ENCODE data around the gene BCL2A1. TPM values are rescaled to one million over a fixed set of nuclear protein-coding genes. Genes with fewer than 3 reads are reported as not detected.
"Not testable (repeated sequence)": the region's sequence is repeated elsewhere in the genome, so short reads cannot be mapped to it uniquely, and the experiment has no call there.

The BCL2A1 gene
- total RNA-seq, 4 donors from 2014 or later, result 0.84 to 1.3 TPM; not detected in 2

- DNase-seq (ENCODE audit: low spot score in 2 of 2), result no peak
- intact Hi-C loops (cut with DNase I; ENCODE audit: low total_unique reads), result no loop called here
- 82 to 84% methylated on average over 7 of the region's 7 CpGs for WGBS, 2 donors
- no peak overlapping the region for H3K4me3 ChIP-seq (ENCODE audit: low read depth, poor library complexity, severe bottlenecking)
- TF ChIP-seq, protein P1, sequence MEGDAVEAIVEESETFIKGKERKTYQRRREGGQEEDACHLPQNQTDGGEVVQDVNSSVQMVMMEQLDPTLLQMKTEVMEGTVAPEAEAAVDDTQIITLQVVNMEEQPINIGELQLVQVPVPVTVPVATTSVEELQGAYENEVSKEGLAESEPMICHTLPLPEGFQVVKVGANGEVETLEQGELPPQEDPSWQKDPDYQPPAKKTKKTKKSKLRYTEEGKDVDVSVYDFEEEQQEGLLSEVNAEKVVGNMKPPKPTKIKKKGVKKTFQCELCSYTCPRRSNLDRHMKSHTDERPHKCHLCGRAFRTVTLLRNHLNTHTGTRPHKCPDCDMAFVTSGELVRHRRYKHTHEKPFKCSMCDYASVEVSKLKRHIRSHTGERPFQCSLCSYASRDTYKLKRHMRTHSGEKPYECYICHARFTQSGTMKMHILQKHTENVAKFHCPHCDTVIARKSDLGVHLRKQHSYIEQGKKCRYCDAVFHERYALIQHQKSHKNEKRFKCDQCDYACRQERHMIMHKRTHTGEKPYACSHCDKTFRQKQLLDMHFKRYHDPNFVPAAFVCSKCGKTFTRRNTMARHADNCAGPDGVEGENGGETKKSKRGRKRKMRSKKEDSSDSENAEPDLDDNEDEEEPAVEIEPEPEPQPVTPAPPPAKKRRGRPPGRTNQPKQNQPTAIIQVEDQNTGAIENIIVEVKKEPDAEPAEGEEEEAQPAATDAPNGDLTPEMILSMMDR (IDR thresholded peaks at IDR 0.05), result no peak
These were observed 4.2 kb downstream of the BCL2A1 start for GRCh38 chr15:79966634-79967297.

DNA sequence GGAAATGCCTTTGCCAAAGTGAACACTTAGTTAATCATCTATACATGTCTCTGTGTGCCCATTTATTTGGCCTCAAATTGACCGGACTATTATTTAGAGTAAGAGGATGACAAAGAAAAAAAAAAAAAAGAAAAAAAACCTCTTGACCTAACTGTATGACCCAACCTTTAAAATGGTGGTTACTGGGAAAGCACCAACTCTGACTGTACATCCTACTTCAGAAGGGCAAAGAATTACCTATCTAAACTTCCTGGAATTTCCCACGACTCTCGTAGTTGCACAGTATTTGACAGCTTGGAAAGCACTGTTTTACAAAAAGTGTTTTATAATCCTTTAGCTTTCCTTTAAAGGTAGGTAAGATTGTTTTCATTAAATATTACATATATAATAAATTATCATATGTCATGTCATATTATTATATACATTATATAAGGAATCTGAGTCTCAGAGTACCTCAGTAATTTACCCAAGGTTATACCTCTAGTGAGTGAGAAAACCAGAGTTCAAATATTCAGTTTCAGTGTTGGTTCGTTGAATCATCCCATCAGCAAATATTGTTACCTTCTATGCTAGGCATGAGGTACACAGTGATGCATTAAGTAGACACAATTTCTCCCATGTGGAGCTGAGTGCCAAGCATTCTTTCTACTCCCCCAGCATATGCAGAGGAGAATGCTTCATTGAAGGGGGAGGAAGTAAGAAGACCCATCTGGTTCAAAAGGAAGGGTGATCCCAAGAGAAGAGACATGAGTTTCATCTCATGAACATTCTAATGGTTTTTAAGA lies 5.0 kb downstream of the BCL2A1 start:
- DNase-seq (ENCODE audit: low spot score in 2 of 2), result no peak
- intact Hi-C loops (cut with DNase I; ENCODE audit: low total_unique reads), result no loop called here
- 66 to 72% methylated on average over 4 of the region's 4 CpGs for WGBS, 2 donors
- TF ChIP-seq POLR2A (IDR thresholded peaks at IDR 0.05), result no peak
- TF ChIP-seq, protein P1 (IDR thresholded peaks at IDR 0.05), result no peak
- no peak overlapping the region for H3K4me3 ChIP-seq (ENCODE audit: low read depth, poor library complexity, severe bottlenecking)

- DNase-seq (ENCODE audit: low spot score in 2 of 2), result no peak
- intact Hi-C loops (cut with DNase I; ENCODE audit: low total_unique reads), result no loop called here
- TF ChIP-seq, protein P1 (IDR thresholded peaks at IDR 0.05), result no peak
- TF ChIP-seq POLR2A (IDR thresholded peaks at IDR 0.05), result no peak
- WGBS, 2 donors, result 89 to 93% methylated on average over 6 of the region's 6 CpGs
- H3K4me3 ChIP-seq (ENCODE audit: low read depth, poor library complexity, severe bottlenecking), result no peak overlapping the region
These were observed 6.7 kb downstream of the BCL2A1 start for GRCh38 chr15:79964232-79964805.

- 95% methylated on average over 11 of the region's 11 CpGs for WGBS, 2 donors
- H3K4me3 ChIP-seq (ENCODE audit: low read depth, poor library complexity, severe bottlenecking); intact Hi-C loops (cut with DNase I; ENCODE audit: low total_unique reads); DNase-seq (ENCODE audit: low spot score in 2 of 2): not testable (repeated sequence)
These were observed 8.1 kb downstream of the BCL2A1 start for GRCh38 chr15:79962921-79963320.

- DNase-seq (ENCODE audit: low spot score in 2 of 2), result no peak
- no peak overlapping the region for H3K4me3 ChIP-seq (ENCODE audit: low read depth, poor library complexity, severe bottlenecking)
- TF ChIP-seq POLR2A (IDR thresholded peaks at IDR 0.05), result no peak
- TF ChIP-seq, protein P1 (IDR thresholded peaks at IDR 0.05), result no peak
- WGBS, 2 donors, result 87 to 88% methylated on average over 6 of the region's 6 CpGs
- intact Hi-C loops (cut with DNase I; ENCODE audit: low total_unique reads), result no loop called here
These were observed 8.8 kb downstream of the BCL2A1 start for GRCh38 chr15:79962178-79962577.

GRCh38 chr15:79960502-79961212 lies 10.3 kb downstream of the BCL2A1 start:
- no peak for DNase-seq (ENCODE audit: low spot score in 2 of 2)
- no peak for TF ChIP-seq POLR2A (IDR thresholded peaks at IDR 0.05)
- TF ChIP-seq, protein P1 (IDR thresholded peaks at IDR 0.05), result no peak
- no peak overlapping the region for H3K4me3 ChIP-seq (ENCODE audit: low read depth, poor library complexity, severe bottlenecking)
- intact Hi-C loops (cut with DNase I; ENCODE audit: low total_unique reads), result no loop called here
- WGBS, 2 donors, result 80 to 82% methylated on average over 10 of the region's 10 CpGs
